OCI-LY3 (cell line): ENCODE results near the gene NRXN3.

ENCODE experiments used
- EZH2phosphoT487 ChIP-seq: fragments of 200-600 bp; shearing (Covaris generic); IDR thresholded peaks from 2 replicates; pipeline ENCODE4 v1.6.1; 2018; ENCODE audit warnings: antibody characterized with exemption, mixed run types, low read depth
- TF ChIP-seq, protein P1 (sequence below): fragments of 200-600, 300-600 bp; sonication (generic); IDR thresholded peaks from 2 replicates; pipeline ENCODE4 v1.5.1; 2014; ENCODE audit warnings: antibody characterized with exemption, low read length, low read depth

- TF ChIP-seq, protein P1, sequence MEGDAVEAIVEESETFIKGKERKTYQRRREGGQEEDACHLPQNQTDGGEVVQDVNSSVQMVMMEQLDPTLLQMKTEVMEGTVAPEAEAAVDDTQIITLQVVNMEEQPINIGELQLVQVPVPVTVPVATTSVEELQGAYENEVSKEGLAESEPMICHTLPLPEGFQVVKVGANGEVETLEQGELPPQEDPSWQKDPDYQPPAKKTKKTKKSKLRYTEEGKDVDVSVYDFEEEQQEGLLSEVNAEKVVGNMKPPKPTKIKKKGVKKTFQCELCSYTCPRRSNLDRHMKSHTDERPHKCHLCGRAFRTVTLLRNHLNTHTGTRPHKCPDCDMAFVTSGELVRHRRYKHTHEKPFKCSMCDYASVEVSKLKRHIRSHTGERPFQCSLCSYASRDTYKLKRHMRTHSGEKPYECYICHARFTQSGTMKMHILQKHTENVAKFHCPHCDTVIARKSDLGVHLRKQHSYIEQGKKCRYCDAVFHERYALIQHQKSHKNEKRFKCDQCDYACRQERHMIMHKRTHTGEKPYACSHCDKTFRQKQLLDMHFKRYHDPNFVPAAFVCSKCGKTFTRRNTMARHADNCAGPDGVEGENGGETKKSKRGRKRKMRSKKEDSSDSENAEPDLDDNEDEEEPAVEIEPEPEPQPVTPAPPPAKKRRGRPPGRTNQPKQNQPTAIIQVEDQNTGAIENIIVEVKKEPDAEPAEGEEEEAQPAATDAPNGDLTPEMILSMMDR: no peak
- no peak for TF ChIP-seq EZH2phosphoT487
Measured at GRCh38 chr14:79515158-79515557, 1345.0 kb downstream of the NRXN3 start.
